ENCODE results near the gene UPF3A.

Gene UPF3A

GRCh38 chr13:114275304-114275703, 6.1 kb upstream of the UPF3A start:
- H3K4me1 Mint-ChIP-seq (ENCODE audit: low read depth), result peaks cover 18% of the 10 kb centered on the region
- H3K4me3 Mint-ChIP-seq, result no peak overlapping the region
- peak overlapping the region; percentile 19 for H3K27ac Mint-ChIP-seq
- no peak for DNase-seq (ENCODE audit: low spot score)
- H3K27me3 Mint-ChIP-seq (ENCODE audit: low read depth), result no peaks in the 10 kb centered on the region
- H3K9me3 Mint-ChIP-seq, result no peaks in the 10 kb centered on the region
- H3K36me3 Mint-ChIP-seq (ENCODE audit: low read depth), result peaks cover 44% of the 10 kb centered on the region

- Mint-ChIP-seq H3K36me3 (ENCODE audit: low read depth) (peaks cover 39% of the 10 kb centered on the region), H3K4me1 (ENCODE audit: low read depth) (peaks cover 31% of the 10 kb centered on the region), H3K9me3 (no peaks in the 10 kb centered on the region), H3K27ac (peak overlapping the region; percentile 97), H3K4me3 (no peak overlapping the region), H3K27me3 (ENCODE audit: low read depth) (no peaks in the 10 kb centered on the region)
- DNase-seq (ENCODE audit: low spot score), result no peak
Measured at GRCh38 chr13:114279146-114279545, 2.3 kb upstream of the UPF3A start.

GRCh38 chr13:114279758-114280355, 1.5 kb upstream of the UPF3A start:
- no peaks in the 10 kb centered on the region for H3K9me3 Mint-ChIP-seq
- peaks cover 31% of the 10 kb centered on the region for H3K4me1 Mint-ChIP-seq (ENCODE audit: low read depth)
- peak overlapping the region; percentile 97 for H3K27ac Mint-ChIP-seq
- H3K36me3 Mint-ChIP-seq (ENCODE audit: low read depth), result peaks cover 40% of the 10 kb centered on the region
- no peak for DNase-seq (ENCODE audit: low spot score)
- no peaks in the 10 kb centered on the region for H3K27me3 Mint-ChIP-seq (ENCODE audit: low read depth)
- peak overlapping the region; percentile 63 for H3K4me3 Mint-ChIP-seq

- peak overlapping the region; percentile 87 for H3K27ac Mint-ChIP-seq
- DNase-seq (ENCODE audit: low spot score), result peak; percentile 35
- H3K4me1 Mint-ChIP-seq (ENCODE audit: low read depth), result peaks cover 27% of the 10 kb centered on the region
- no peaks in the 10 kb centered on the region for H3K9me3 Mint-ChIP-seq
- no peaks in the 10 kb centered on the region for H3K27me3 Mint-ChIP-seq (ENCODE audit: low read depth)
- peaks cover 49% of the 10 kb centered on the region for H3K36me3 Mint-ChIP-seq (ENCODE audit: low read depth)
- peak overlapping the region; percentile 89 for H3K4me3 Mint-ChIP-seq
Measured at GRCh38 chr13:114282041-114282670, 755 bp downstream of the UPF3A start.

GRCh38 chr13:114283576-114283975, 2.2 kb downstream of the UPF3A start:
- H3K4me1 Mint-ChIP-seq (ENCODE audit: low read depth), result peaks cover 27% of the 10 kb centered on the region
- DNase-seq (ENCODE audit: low spot score), result no peak
- peak overlapping the region; percentile 49 for H3K4me3 Mint-ChIP-seq
- no peaks in the 10 kb centered on the region for H3K9me3 Mint-ChIP-seq
- H3K36me3 Mint-ChIP-seq (ENCODE audit: low read depth), result peaks cover 53% of the 10 kb centered on the region
- H3K27ac Mint-ChIP-seq, result peak overlapping the region; percentile 46
- H3K27me3 Mint-ChIP-seq (ENCODE audit: low read depth), result no peaks in the 10 kb centered on the region

- Mint-ChIP-seq H3K27ac (no peak overlapping the region), H3K9me3 (no peaks in the 10 kb centered on the region), H3K4me3 (no peak overlapping the region), H3K4me1 (ENCODE audit: low read depth) (peaks cover 21% of the 10 kb centered on the region), H3K27me3 (ENCODE audit: low read depth) (no peaks in the 10 kb centered on the region), H3K36me3 (ENCODE audit: low read depth) (peaks cover 61% of the 10 kb centered on the region)
- no peak for DNase-seq (ENCODE audit: low spot score)
Measured at GRCh38 chr13:114284680-114285079, 3.3 kb downstream of the UPF3A start.

- Mint-ChIP-seq H3K9me3 (no peaks in the 10 kb centered on the region), H3K4me1 (ENCODE audit: low read depth) (peaks cover 16% of the 10 kb centered on the region), H3K27ac (no peak overlapping the region), H3K4me3 (no peak overlapping the region), H3K36me3 (ENCODE audit: low read depth) (peaks cover 60% of the 10 kb centered on the region), H3K27me3 (ENCODE audit: low read depth) (no peaks in the 10 kb centered on the region)
- no peak for DNase-seq (ENCODE audit: low spot score)
Measured at GRCh38 chr13:114285166-114285808, 3.9 kb downstream of the UPF3A start.

GRCh38 chr13:114286808-114287207, 5.4 kb downstream of the UPF3A start:
- DNase-seq (ENCODE audit: low spot score), result no peak
- Mint-ChIP-seq H3K4me3 (no peak overlapping the region), H3K27ac (no peak overlapping the region), H3K4me1 (ENCODE audit: low read depth) (peaks cover 12% of the 10 kb centered on the region), H3K36me3 (ENCODE audit: low read depth) (peaks cover 60% of the 10 kb centered on the region), H3K9me3 (no peaks in the 10 kb centered on the region), H3K27me3 (ENCODE audit: low read depth) (no peaks in the 10 kb centered on the region)

- no peaks in the 10 kb centered on the region for H3K27me3 Mint-ChIP-seq (ENCODE audit: low read depth)
- DNase-seq (ENCODE audit: low spot score), result no peak
- peaks cover 61% of the 10 kb centered on the region for H3K36me3 Mint-ChIP-seq (ENCODE audit: low read depth)
- H3K9me3 Mint-ChIP-seq, result no peaks in the 10 kb centered on the region
- H3K4me1 Mint-ChIP-seq (ENCODE audit: low read depth), result peaks cover 9% of the 10 kb centered on the region
- H3K27ac Mint-ChIP-seq, result no peak overlapping the region
- H3K4me3 Mint-ChIP-seq, result no peak overlapping the region
Measured at GRCh38 chr13:114288157-114288591, 6.8 kb downstream of the UPF3A start.

GRCh38 chr13:114296448-114296847, 15.0 kb downstream of the UPF3A start:
- Mint-ChIP-seq H3K36me3 (ENCODE audit: low read depth) (peaks cover 36% of the 10 kb centered on the region), H3K27me3 (ENCODE audit: low read depth) (no peaks in the 10 kb centered on the region), H3K4me1 (ENCODE audit: low read depth) (no peaks in the 10 kb centered on the region), H3K27ac (no peak overlapping the region), H3K4me3 (no peak overlapping the region), H3K9me3 (no peaks in the 10 kb centered on the region)
- DNase-seq (ENCODE audit: low spot score), result no peak

GRCh38 chr13:114296902-114297301, 15.5 kb downstream of the UPF3A start:
- Mint-ChIP-seq H3K27me3 (ENCODE audit: low read depth) (no peaks in the 10 kb centered on the region), H3K36me3 (ENCODE audit: low read depth) (peaks cover 36% of the 10 kb centered on the region), H3K4me1 (ENCODE audit: low read depth) (no peaks in the 10 kb centered on the region), H3K27ac (no peak overlapping the region), H3K9me3 (no peaks in the 10 kb centered on the region), H3K4me3 (no peak overlapping the region)
- no peak for DNase-seq (ENCODE audit: low spot score)

- no peaks in the 10 kb centered on the region for H3K9me3 Mint-ChIP-seq
- peaks cover 43% of the 10 kb centered on the region for H3K36me3 Mint-ChIP-seq (ENCODE audit: low read depth)
- no peak overlapping the region for H3K4me3 Mint-ChIP-seq
- DNase-seq (ENCODE audit: low spot score), result no peak
- H3K27ac Mint-ChIP-seq, result no peak overlapping the region
- no peaks in the 10 kb centered on the region for H3K4me1 Mint-ChIP-seq (ENCODE audit: low read depth)
- no peaks in the 10 kb centered on the region for H3K27me3 Mint-ChIP-seq (ENCODE audit: low read depth)
Measured at GRCh38 chr13:114298866-114299265, 17.5 kb downstream of the UPF3A start.

- Mint-ChIP-seq H3K4me1 (ENCODE audit: low read depth) (no peaks in the 10 kb centered on the region), H3K4me3 (no peak overlapping the region), H3K36me3 (ENCODE audit: low read depth) (peaks cover 44% of the 10 kb centered on the region), H3K27me3 (ENCODE audit: low read depth) (no peaks in the 10 kb centered on the region), H3K9me3 (no peaks in the 10 kb centered on the region), H3K27ac (no peak overlapping the region)
- DNase-seq (ENCODE audit: low spot score), result no peak
Measured at GRCh38 chr13:114299604-114300305, 18.4 kb downstream of the UPF3A start.

GRCh38 chr13:114303700-114304327, 22.4 kb downstream of the UPF3A start:
- Mint-ChIP-seq H3K4me3 (no peak overlapping the region), H3K36me3 (ENCODE audit: low read depth) (peaks cover 38% of the 10 kb centered on the region), H3K27me3 (ENCODE audit: low read depth) (no peaks in the 10 kb centered on the region), H3K27ac (no peak overlapping the region), H3K9me3 (no peaks in the 10 kb centered on the region), H3K4me1 (ENCODE audit: low read depth) (no peaks in the 10 kb centered on the region)
- no peak for DNase-seq (ENCODE audit: low spot score)
